SK-N-SH (cell line): Measurements from ENCODE around the gene GPR132. TPM values are rescaled to one million over a fixed set of nuclear protein-coding genes. Genes with fewer than 3 reads are reported as not detected.

ENCODE experiments used
- CTCF ChIA-PET: fragments of 300-600, 350-600 bp; formaldehyde crosslinking; extraction: SDS; loops from one replicate; lab custom pipeline; 2021; lab: Yijun Ruan, JAX
- POLR2A ChIA-PET: fragments of 350-600 bp; sonication (Branson Sonifier 250); formaldehyde crosslinking; extraction: SDS; loops from one replicate; lab custom pipeline; 2020; ENCODE audit warnings: antibody characterized with exemption, inconsistent platforms; lab: Yijun Ruan, JAX
- DNase-seq: peaks from one replicate; pipeline ENCODE4 v3.0.0; 2012
- H2AFZ ChIP-seq: fragments of 200-600 bp; sonication (generic); 2 replicates; pipeline ENCODE4 v1.8.1; 2016; ENCODE audit warnings: antibody characterized with exemption, mild to moderate bottlenecking, low read depth
- H3F3A ChIP-seq: fragments of 200-600 bp; sonication (generic); replicated peaks from 2 replicates; pipeline ENCODE3; 2016; ENCODE audit warnings: antibody characterized with exemption, mild to moderate bottlenecking; ENCODE audit not compliant: insufficient read depth
- H3K27ac ChIP-seq, 2 experiments: fragments of 200-500 bp in 1 of 2; fragments of 200-600 bp in 1 of 2; sonication (Bioruptor generic) in 1 of 2; sonication (generic), shearing (Covaris generic) in 1 of 2; 2 replicates each; pipeline versions ENCODE4 v1.5.1 to v1.6.1; 2014 to 2016; ENCODE audit warnings: low read depth in 2 of 2, inconsistent platforms in 1 of 2, low read length in 1 of 2, mild to moderate bottlenecking in 1 of 2, mixed read lengths in 1 of 2
- H3K27me3 ChIP-seq: fragments of 200-600 bp; sonication (generic), shearing (Covaris generic); 2 replicates; pipeline ENCODE4 v1.6.1; 2016; ENCODE audit warnings: mixed run types; ENCODE audit not compliant: insufficient read depth
- H3K36me3 ChIP-seq, 2 experiments: fragments of 200-500 bp in 1 of 2; fragments of 200-600 bp in 1 of 2; sonication (Bioruptor generic) in 1 of 2; sonication (generic) in 1 of 2; replicated peaks in 1 of 2; 2 replicates each; pipeline versions ENCODE3 to v1.5.1; 2014 to 2016; ENCODE audit warnings: low read length in 1 of 2, mild to moderate bottlenecking in 1 of 2; ENCODE audit not compliant: insufficient read depth in 2 of 2, control insufficient read depth in 1 of 2
- H3K4me1 ChIP-seq, 2 experiments: fragments of 200-500 bp in 1 of 2; fragments of 200-600 bp in 1 of 2; sonication (Bioruptor generic) in 1 of 2; sonication (generic), shearing (Covaris generic) in 1 of 2; 2 replicates each; pipeline versions ENCODE4 v1.5.1 to v1.6.1; 2014 to 2016; ENCODE audit warnings: low read depth in 1 of 2, low read length in 1 of 2, mixed run types in 1 of 2; ENCODE audit not compliant: insufficient read depth in 2 of 2, control insufficient read depth in 1 of 2
- H3K4me2 ChIP-seq: fragments of 200-600 bp; sonication (generic), shearing (Covaris generic); 2 replicates; pipeline ENCODE4 v1.6.1; 2017; ENCODE audit warnings: mixed run types
- H3K4me3 ChIP-seq, 2 experiments: fragments of 200-500 bp in 1 of 2; fragments of 200-600 bp in 1 of 2; sonication (Bioruptor generic) in 1 of 2; sonication (generic), shearing (Covaris generic) in 1 of 2; 2 replicates each; pipeline versions ENCODE4 v1.5.1 to v1.8.1; 2014 to 2016; ENCODE audit warnings: low read depth in 2 of 2, inconsistent platforms in 1 of 2, low read length in 1 of 2, mild to moderate bottlenecking in 1 of 2, mixed read lengths in 1 of 2, moderate library complexity in 1 of 2
- H3K79me2 ChIP-seq: fragments of 200-600 bp; sonication (generic); 2 replicates; pipeline ENCODE4 v1.8.1; 2017; ENCODE audit warnings: mild to moderate bottlenecking; ENCODE audit not compliant: insufficient read depth
- H3K9ac ChIP-seq: fragments of 200-600 bp; sonication (generic); 2 replicates; pipeline ENCODE4 v1.6.1; 2017; ENCODE audit warnings: mixed run types
- H3K9me2 ChIP-seq: fragments of 200-600 bp; sonication (generic); 2 replicates; pipeline ENCODE4 v1.6.1; 2017; ENCODE audit warnings: mixed run types
- H3K9me3 ChIP-seq: fragments of 200-600 bp; sonication (generic); 2 replicates; pipeline ENCODE4 v1.6.1; 2017; ENCODE audit warnings: mixed run types, mild to moderate bottlenecking, moderate library complexity
- H4K20me1 ChIP-seq: fragments of 200-600 bp; sonication (generic); 2 replicates; pipeline ENCODE4 v1.6.1; 2017; ENCODE audit warnings: mild to moderate bottlenecking, mixed run types; ENCODE audit not compliant: insufficient read depth
- CHD2 ChIP-seq: fragments of 150-350 bp; IDR thresholded peaks from 2 replicates; pipeline ENCODE4 v1.6.1; 2018; ENCODE audit warnings: low read length; ENCODE audit not compliant: partially characterized antibody
- EP300 ChIP-seq, 2 experiments: IDR thresholded peaks; 2 replicates each; pipeline versions ENCODE4 v1.4.0 to v1.6.1; 2012; ENCODE audit warnings: borderline replicate concordance in 1 of 2, low read depth in 1 of 2, low read length in 1 of 2
- EZH2phosphoT487 ChIP-seq: fragments of 200-600 bp; sonication (generic); IDR thresholded peaks from 2 replicates; pipeline ENCODE4 v1.6.1; 2017; ENCODE audit warnings: low read depth, mixed run types, mild to moderate bottlenecking, antibody characterized with exemption, moderate library complexity, borderline replicate concordance
- FOSL2 ChIP-seq: IDR thresholded peaks from 2 replicates; pipeline ENCODE4 v1.4.0; 2012; ENCODE audit warnings: low read depth, mild to moderate bottlenecking, moderate library complexity, borderline replicate concordance
- GABPA ChIP-seq: IDR thresholded peaks from 2 replicates; pipeline ENCODE4 v1.4.0; 2012; ENCODE audit warnings: low read depth, mild to moderate bottlenecking
- MEF2A ChIP-seq: IDR thresholded peaks from 2 replicates; pipeline ENCODE4 v1.4.0; 2012; ENCODE audit warnings: low read depth, borderline replicate concordance
- NFIC ChIP-seq: IDR thresholded peaks from 2 replicates; pipeline ENCODE4 v1.4.0; 2012; ENCODE audit warnings: borderline replicate concordance
- RAD21 ChIP-seq: IDR thresholded peaks from 2 replicates; pipeline ENCODE4 v1.6.1; 2012; ENCODE audit warnings: mild to moderate bottlenecking, low read length
- RXRA ChIP-seq: IDR thresholded peaks from 2 replicates; pipeline ENCODE4 v1.4.0; 2012; ENCODE audit warnings: low read depth, mild to moderate bottlenecking, borderline replicate concordance
- SIN3A ChIP-seq: IDR thresholded peaks from 2 replicates; pipeline ENCODE4 v1.6.1; 2012; ENCODE audit warnings: low read depth, mild to moderate bottlenecking, low read length, moderate library complexity, borderline replicate concordance
- TCF12 ChIP-seq: IDR thresholded peaks from 2 replicates; pipeline ENCODE4 v1.4.0; 2012
- TEAD4 ChIP-seq: IDR thresholded peaks from 2 replicates; pipeline ENCODE4 v1.4.0; 2012; ENCODE audit warnings: mild to moderate bottlenecking, borderline replicate concordance; ENCODE audit not compliant: insufficient read depth
- YY1 ChIP-seq: IDR thresholded peaks from 2 replicates; pipeline ENCODE4 v1.4.0; 2012; ENCODE audit warnings: low read depth, mild to moderate bottlenecking
- WGBS: methylation state at CpG from one replicate; pipeline ENCODE4 v1.1.6; 2017; ENCODE audit warnings: low lambda C conversion rate; 5-methylcytosine and 5-hydroxymethylcytosine counted together
- polyA plus RNA-seq, 3 experiments: library from polyadenylated mRNA; depleted of rRNA; stranded (reverse); fragments of >200 nt; gene quantifications; 2 replicates each; pipeline ENCODE4 v1.2.3, GENCODE V29; 2012
- TF ChIP-seq, protein P1 (sequence below): IDR thresholded peaks from 2 replicates; pipeline ENCODE4 v1.4.0; 2012; ENCODE audit warnings: low read depth, borderline replicate concordance
- TF ChIP-seq, protein P2 (sequence below): fragments of 200-600 bp; sonication (generic); IDR thresholded peaks from 2 replicates; pipeline ENCODE4 v1.6.1; 2017; ENCODE audit warnings: antibody characterized with exemption, mild to moderate bottlenecking, moderate library complexity

Gene GPR132
- polyA plus RNA-seq, 1 of the 3 experiments (the other 2 are of a cell fraction), result not detected

DNA sequence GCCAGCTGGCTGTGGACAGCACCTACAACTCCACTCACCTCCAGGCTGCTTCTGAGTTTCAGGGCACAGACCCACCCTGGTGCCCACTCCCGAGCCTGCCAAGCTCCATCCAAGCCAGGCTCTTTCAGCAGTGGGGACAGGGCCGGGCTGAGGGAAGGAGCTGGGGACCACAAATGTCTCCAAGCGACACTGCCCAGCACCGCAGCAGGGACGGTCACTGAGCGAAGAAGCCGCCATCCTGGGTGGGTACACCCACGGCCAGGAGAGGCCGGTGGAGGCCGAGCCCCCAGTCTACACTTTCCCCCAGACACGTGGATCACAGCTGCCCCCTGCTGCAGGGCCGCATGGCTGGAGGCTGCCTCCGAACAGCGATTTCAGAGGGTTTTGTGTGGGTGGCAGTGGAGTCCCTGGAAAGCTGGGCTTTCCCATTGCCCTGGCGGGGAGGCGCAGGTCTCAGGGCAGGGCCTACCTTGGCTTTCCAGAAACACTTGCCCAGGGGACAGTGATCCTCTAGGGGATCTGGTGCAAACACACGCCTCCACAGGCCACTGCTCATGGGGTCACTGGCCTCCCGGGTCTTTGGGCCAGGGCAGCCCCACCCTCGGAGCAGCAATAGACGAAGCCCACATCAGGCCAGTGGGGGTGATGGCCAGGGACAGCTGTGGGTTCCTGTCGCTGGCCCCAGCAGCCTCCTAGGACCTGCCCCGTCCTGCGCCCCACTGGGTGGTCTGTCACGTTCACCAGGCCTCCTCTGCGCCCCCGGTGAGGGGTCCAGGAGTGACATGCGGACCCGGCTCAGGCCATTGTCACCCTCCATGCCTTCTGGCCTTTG is 1.2 kb upstream of the GPR132 start (continued):
- no peak for TF ChIP-seq MEF2A
- TF ChIP-seq, protein P1, sequence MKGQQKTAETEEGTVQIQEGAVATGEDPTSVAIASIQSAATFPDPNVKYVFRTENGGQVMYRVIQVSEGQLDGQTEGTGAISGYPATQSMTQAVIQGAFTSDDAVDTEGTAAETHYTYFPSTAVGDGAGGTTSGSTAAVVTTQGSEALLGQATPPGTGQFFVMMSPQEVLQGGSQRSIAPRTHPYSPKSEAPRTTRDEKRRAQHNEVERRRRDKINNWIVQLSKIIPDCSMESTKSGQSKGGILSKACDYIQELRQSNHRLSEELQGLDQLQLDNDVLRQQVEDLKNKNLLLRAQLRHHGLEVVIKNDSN, result no peak

DNA sequence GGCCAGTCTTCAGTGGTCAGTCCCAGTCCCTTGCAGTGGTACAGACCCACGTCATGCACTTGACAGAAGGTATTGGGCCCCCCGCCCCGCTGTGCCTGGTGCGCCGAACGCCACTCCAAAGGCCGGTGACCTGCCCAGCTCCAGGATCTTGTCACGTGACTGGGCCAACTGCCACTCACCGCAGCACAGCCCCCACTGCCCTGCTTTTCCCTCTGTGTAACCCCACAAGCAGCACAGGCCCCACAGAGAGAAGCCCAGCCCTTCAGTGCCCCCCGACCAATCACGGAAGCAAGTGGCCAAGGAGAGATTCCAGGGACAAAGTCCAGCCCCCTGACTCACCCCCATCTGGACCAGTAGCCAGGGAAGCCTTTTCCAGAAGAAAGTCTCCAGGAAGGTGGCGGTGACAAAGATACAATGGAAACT is 498 bp downstream of the GPR132 start:
- Histone ChIP-seq H3K9ac (no peak overlapping the region), H3K9me3 (no peaks in the 10 kb centered on the region), H3K79me2 (no peaks in the 10 kb centered on the region), H3K4me1 (no peaks in the 10 kb centered on the region; a peak in 1 of 4 replicates), H3K4me2 (no peak overlapping the region), H3K27ac (no peak overlapping the region), H3K4me3 (no peak overlapping the region), H3F3A (no peaks in the 10 kb centered on the region), H2AFZ (no peak overlapping the region), H3K36me3 (no peaks in the 10 kb centered on the region), H4K20me1 (no peaks in the 10 kb centered on the region), H3K9me2 (no peaks in the 10 kb centered on the region), H3K27me3 (no peaks in the 10 kb centered on the region)
- no peak for TF ChIP-seq FOSL2
- TF ChIP-seq RXRA, result no peak
- TF ChIP-seq EZH2phosphoT487, result no peak
- TF ChIP-seq NFIC, result no peak
- no peak for TF ChIP-seq RAD21
- TF ChIP-seq GABPA, result no peak
- no peak for TF ChIP-seq EP300 (IDR thresholded peaks at IDR 0.05; ENCODE audit: borderline replicate concordance in 1 of 2, low read depth in 1 of 2, low read length in 1 of 2)
- TF ChIP-seq YY1, result no peak
- TF ChIP-seq SIN3A, result no peak
- no peak for TF ChIP-seq TEAD4
- TF ChIP-seq CHD2, result no peak
- TF ChIP-seq, protein P2, sequence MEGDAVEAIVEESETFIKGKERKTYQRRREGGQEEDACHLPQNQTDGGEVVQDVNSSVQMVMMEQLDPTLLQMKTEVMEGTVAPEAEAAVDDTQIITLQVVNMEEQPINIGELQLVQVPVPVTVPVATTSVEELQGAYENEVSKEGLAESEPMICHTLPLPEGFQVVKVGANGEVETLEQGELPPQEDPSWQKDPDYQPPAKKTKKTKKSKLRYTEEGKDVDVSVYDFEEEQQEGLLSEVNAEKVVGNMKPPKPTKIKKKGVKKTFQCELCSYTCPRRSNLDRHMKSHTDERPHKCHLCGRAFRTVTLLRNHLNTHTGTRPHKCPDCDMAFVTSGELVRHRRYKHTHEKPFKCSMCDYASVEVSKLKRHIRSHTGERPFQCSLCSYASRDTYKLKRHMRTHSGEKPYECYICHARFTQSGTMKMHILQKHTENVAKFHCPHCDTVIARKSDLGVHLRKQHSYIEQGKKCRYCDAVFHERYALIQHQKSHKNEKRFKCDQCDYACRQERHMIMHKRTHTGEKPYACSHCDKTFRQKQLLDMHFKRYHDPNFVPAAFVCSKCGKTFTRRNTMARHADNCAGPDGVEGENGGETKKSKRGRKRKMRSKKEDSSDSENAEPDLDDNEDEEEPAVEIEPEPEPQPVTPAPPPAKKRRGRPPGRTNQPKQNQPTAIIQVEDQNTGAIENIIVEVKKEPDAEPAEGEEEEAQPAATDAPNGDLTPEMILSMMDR, result no peak
- TF ChIP-seq TCF12, result no peak
- 71% methylated on average over 4 of the region's 12 CpGs for WGBS
- peak; percentile 44 for DNase-seq
- CTCF ChIA-PET, result interaction anchor here (2.6 to 4.3 kb wide), 2 partner anchors 19 to 26 kb away, joined by 12 to 25 read pairs; no protein-coding TSS in a partner anchor
- POLR2A ChIA-PET, result no interaction called here
